Lower leg skin (tissue), 3 donors: Measurements from ENCODE around the gene SCN4B.

ENCODE experiments used
- CTCF ChIP-seq, 3 donors: fragments of 450-650 bp; IDR thresholded peaks; one replicate each; pipeline ENCODE4 v1.5.1; 2016; ENCODE audit warnings: antibody characterized with exemption in 3 of 3, mild to moderate bottlenecking in 3 of 3, moderate library complexity in 2 of 3
- POLR2A ChIP-seq, 2 donors: fragments of 450-650 bp; IDR thresholded peaks; one replicate each; pipeline ENCODE4 v1.6.1; 2016 to 2017; ENCODE audit warnings: antibody characterized with exemption in 2 of 2, mild to moderate bottlenecking in 1 of 2, moderate library complexity in 1 of 2

- TF ChIP-seq CTCF (IDR thresholded peaks at IDR 0.05) (no peak), POLR2A (IDR thresholded peaks at IDR 0.05) (no peak)
Measured at GRCh38 chr11:118129471-118130172, 23.0 kb downstream of the SCN4B start.
